Lower leg skin (tissue), 4 donors: ENCODE measurements around the gene TCTN1. TPM values are rescaled to one million over a fixed set of nuclear protein-coding genes. Genes with fewer than 3 reads are reported as not detected.
"Not testable (repeated sequence)": the region's sequence is repeated elsewhere in the genome, so short reads cannot be mapped to it uniquely, and the experiment has no call there.

ENCODE experiments used
- DNase-seq, 2 donors: peaks; one replicate each; pipeline ENCODE4 v3.0.0-alpha.2; 2019; ENCODE audit warnings: low spot score in 2 of 2
- H3K4me3 ChIP-seq: fragments of 200-600 bp; sonication (generic); 2 replicates; pipeline ENCODE4 v1.5.1; 2017; ENCODE audit warnings: mild to moderate bottlenecking, low read depth; ENCODE audit not compliant: poor library complexity, severe bottlenecking
- POLR2A ChIP-seq, 2 donors: fragments of 450-650 bp; IDR thresholded peaks; one replicate each; pipeline ENCODE4 v1.6.1; 2016 to 2017; ENCODE audit warnings: antibody characterized with exemption in 2 of 2, mild to moderate bottlenecking in 1 of 2, moderate library complexity in 1 of 2
- WGBS, 2 donors: methylation state at CpG; one replicate each; pipeline ENCODE4 v1.1.5; 2018; 5-methylcytosine and 5-hydroxymethylcytosine counted together
- intact Hi-C: fragments of 100-400 bp; cut with DNase I; formaldehyde crosslinking; loops from one replicate; pipeline ENCODE4 v1.15.0; 2023; ENCODE audit warnings: low total_unique reads
- total RNA-seq, 4 donors: library from RNA; depleted of rRNA; stranded (reverse); fragments of >200 nt; gene quantifications; one replicate each; pipeline ENCODE4 v1.1.0, GENCODE V29; 2016
- TF ChIP-seq, protein P1 (sequence below), 3 donors: fragments of 450-650 bp; IDR thresholded peaks; one replicate each; pipeline ENCODE4 v1.5.1; 2016; ENCODE audit warnings: antibody characterized with exemption in 3 of 3, mild to moderate bottlenecking in 3 of 3, moderate library complexity in 2 of 3

The TCTN1 gene
- total RNA-seq, 4 donors from 2014 or later: 18.6 to 44.8 (median 24.7) TPM

GRCh38 chr12:110641521-110641920 lies 27.6 kb downstream of the TCTN1 start:
- DNase-seq: no peak
- intact Hi-C loops: no loop called here
- TF ChIP-seq, protein P1, sequence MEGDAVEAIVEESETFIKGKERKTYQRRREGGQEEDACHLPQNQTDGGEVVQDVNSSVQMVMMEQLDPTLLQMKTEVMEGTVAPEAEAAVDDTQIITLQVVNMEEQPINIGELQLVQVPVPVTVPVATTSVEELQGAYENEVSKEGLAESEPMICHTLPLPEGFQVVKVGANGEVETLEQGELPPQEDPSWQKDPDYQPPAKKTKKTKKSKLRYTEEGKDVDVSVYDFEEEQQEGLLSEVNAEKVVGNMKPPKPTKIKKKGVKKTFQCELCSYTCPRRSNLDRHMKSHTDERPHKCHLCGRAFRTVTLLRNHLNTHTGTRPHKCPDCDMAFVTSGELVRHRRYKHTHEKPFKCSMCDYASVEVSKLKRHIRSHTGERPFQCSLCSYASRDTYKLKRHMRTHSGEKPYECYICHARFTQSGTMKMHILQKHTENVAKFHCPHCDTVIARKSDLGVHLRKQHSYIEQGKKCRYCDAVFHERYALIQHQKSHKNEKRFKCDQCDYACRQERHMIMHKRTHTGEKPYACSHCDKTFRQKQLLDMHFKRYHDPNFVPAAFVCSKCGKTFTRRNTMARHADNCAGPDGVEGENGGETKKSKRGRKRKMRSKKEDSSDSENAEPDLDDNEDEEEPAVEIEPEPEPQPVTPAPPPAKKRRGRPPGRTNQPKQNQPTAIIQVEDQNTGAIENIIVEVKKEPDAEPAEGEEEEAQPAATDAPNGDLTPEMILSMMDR (IDR thresholded peaks at IDR 0.05): no peak
- TF ChIP-seq POLR2A (IDR thresholded peaks at IDR 0.05): no peak
- H3K4me3 ChIP-seq: no peak overlapping the region
- 63 to 74% methylated on average over 7 of the region's 7 CpGs for WGBS, 2 donors

- DNase-seq: no peak
- TF ChIP-seq, protein P1 (IDR thresholded peaks at IDR 0.05): no peak
- TF ChIP-seq POLR2A (IDR thresholded peaks at IDR 0.05): no peak
- no peak overlapping the region for H3K4me3 ChIP-seq
- intact Hi-C loops: no loop called here
- WGBS, 2 donors: 79 to 81% methylated on average over 7 of the region's 7 CpGs
These were observed 33.7 kb downstream of the TCTN1 start for GRCh38 chr12:110647631-110648040.

GRCh38 chr12:110649341-110649847 lies 35.5 kb downstream of the TCTN1 start:
- intact Hi-C loops: no loop called here
- H3K4me3 ChIP-seq: no peak overlapping the region
- no peak for TF ChIP-seq POLR2A (IDR thresholded peaks at IDR 0.05)
- TF ChIP-seq, protein P1 (IDR thresholded peaks at IDR 0.05): no peak
- DNase-seq: no peak
- 72 to 81% methylated on average over 11 of the region's 11 CpGs for whole genome bisulfite sequencing, 2 donors

DNA sequence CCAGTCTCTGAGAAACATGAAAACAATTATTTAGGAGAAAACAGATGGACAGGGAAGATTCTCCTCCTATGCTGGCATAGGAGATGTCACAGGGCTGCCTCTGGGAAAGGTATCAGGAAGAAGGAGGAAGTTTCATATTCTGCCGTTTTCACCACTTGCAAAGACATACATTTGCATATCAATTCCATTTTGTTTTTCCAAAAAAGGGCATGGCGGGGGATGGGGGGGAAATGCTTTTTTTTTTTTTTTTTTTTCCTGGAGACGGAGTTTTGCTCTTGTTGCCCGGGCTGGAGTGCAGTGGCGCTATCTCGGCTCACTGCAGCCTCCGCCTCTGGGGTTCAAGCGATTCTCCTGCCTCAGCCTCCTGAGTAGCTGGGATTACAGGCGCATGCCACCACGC lies 40.3 kb downstream of the TCTN1 start:
- H3K4me3 ChIP-seq, DNase-seq, intact Hi-C loops: not testable (repeated sequence)
- 93 to 94% methylated on average over 10 of the region's 10 CpGs for WGBS, 2 donors

GRCh38 chr12:110656071-110656655 lies 42.2 kb downstream of the TCTN1 start:
- intact Hi-C loops: no loop called here
- no peak for TF ChIP-seq POLR2A (IDR thresholded peaks at IDR 0.05)
- TF ChIP-seq, protein P1 (IDR thresholded peaks at IDR 0.05): no peak
- WGBS, 2 donors: 83 to 92% methylated on average over 11 of the region's 11 CpGs
- no peak overlapping the region for H3K4me3 ChIP-seq
- DNase-seq: no peak

GRCh38 chr12:110657747-110658146 lies 43.8 kb downstream of the TCTN1 start:
- no peak overlapping the region for H3K4me3 ChIP-seq
- intact Hi-C loops: no loop called here
- WGBS, 2 donors: 75 to 76% methylated on average over 9 of the region's 9 CpGs
- no peak for TF ChIP-seq POLR2A (IDR thresholded peaks at IDR 0.05)
- TF ChIP-seq, protein P1 (IDR thresholded peaks at IDR 0.05): no peak
- no peak for DNase-seq
